ENCODE data around the gene SNX1.
"Not testable (repeated sequence)": the region's sequence is repeated elsewhere in the genome, so short reads cannot be mapped to it uniquely, and the experiment has no call there.

SNX1 gene

GRCh38 chr15:64095795-64096667 lies at the start of gene SNX1:
SNX1 (plus strand) TSS chr15:64095982; CDS start chr15:64096014, 32 bp downstream.
- peak; percentile 96 for DNase-seq

- DNase-seq = peak; percentile 80
Observed at GRCh38 chr15:64046421-64047153, 49.2 kb upstream of the SNX1 start, which contains the start of gene DAPK2. DAPK2 (minus strand) TSS chr15:64046485; CDS start chr15:64040261, 6,224 bp downstream.

- DNase-seq = no peak
Observed at GRCh38 chr15:64048781-64049460, 46.9 kb upstream of the SNX1 start.

GRCh38 chr15:64050281-64051092 lies 45.3 kb upstream of the SNX1 start:
- no peak for DNase-seq

- DNase-seq = no peak
Observed at GRCh38 chr15:64051093-64051402, 44.7 kb upstream of the SNX1 start.

- no peak for DNase-seq
Observed at GRCh38 chr15:64051407-64052259, 44.1 kb upstream of the SNX1 start.

- DNase-seq = no peak
Observed at GRCh38 chr15:64052925-64053491, 42.8 kb upstream of the SNX1 start.

GRCh38 chr15:64053674-64054073 lies 42.1 kb upstream of the SNX1 start:
- DNase-seq = not testable (repeated sequence)

GRCh38 chr15:64058279-64058678 lies 37.5 kb upstream of the SNX1 start:
- DNase-seq = no peak

- DNase-seq = not testable (repeated sequence)
Observed at GRCh38 chr15:64059104-64059503, 36.7 kb upstream of the SNX1 start.

GRCh38 chr15:64060716-64061115 lies 35.1 kb upstream of the SNX1 start:
- no peak for DNase-seq

GRCh38 chr15:64066451-64066850 lies 29.3 kb upstream of the SNX1 start:
- DNase-seq = no peak

- peak; percentile 88 for DNase-seq
Observed at GRCh38 chr15:64067564-64068030, 28.2 kb upstream of the SNX1 start.

GRCh38 chr15:64068133-64068532 lies 27.6 kb upstream of the SNX1 start:
- DNase-seq = no peak

GRCh38 chr15:64070106-64070505 lies 25.7 kb upstream of the SNX1 start:
- DNase-seq = no peak

GRCh38 chr15:64070965-64071851 lies 24.6 kb upstream of the SNX1 start:
- DNase-seq = peak; percentile 67

GRCh38 chr15:64071931-64072765 lies 23.6 kb upstream of the SNX1 start:
- DNase-seq = no peak

GRCh38 chr15:64072812-64073211 lies 23.0 kb upstream of the SNX1 start:
- no peak for DNase-seq

- DNase-seq = not testable (repeated sequence)
Observed at GRCh38 chr15:64073496-64073895, 22.3 kb upstream of the SNX1 start.

Data from islet precursor cell (in vitro differentiated cells).